CD4-positive, alpha-beta T cell treated with Interleukin-17A for 4 hours (primary cell): ENCODE data around the gene SLC9A7.

Source experiments
- DNase-seq: peaks from one replicate; pipeline ENCODE4 v3.0.0-alpha.2; 2020; ENCODE audit warnings: mixed read lengths

SLC9A7 gene

DNA sequence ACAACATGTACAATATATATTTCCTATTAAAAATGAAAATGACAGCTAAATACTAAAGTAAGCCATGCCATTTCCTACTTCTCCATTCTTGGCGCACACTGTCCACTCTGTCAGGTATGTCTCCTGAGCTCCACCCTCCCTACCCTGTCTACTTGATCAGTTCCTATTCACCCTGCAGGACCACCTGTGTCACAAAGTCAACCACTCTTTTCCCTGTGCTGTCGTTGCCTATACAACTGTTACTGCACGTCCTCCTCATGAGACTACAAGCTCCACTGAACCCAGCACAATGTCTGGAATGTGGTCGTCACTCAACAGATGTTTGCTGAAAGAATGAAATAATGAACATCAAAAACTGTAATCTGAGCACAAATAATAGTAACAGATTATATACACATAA, 54.9 kb downstream of the SLC9A7 start:
- DNase-seq = no peak

DNA sequence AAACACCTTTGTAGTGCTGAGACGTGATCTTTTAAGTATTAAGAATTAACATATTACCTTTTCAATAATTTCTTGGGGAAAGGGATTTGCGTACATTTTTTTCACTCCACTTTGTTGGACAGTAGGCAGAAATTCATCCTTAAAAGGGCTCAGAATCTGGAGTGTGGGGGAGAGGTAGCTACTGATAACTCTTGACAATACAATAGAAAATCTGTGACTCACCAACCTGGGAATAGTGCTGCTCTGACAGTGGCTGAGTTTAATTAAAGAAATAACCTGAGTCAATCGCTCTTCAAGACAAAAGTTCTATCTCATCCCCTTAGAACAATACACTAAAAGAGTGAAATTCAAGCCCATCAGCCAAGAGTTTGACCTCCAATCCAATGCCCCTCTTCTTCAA, 60.2 kb downstream of the SLC9A7 start:
- no peak for DNase-seq

DNA sequence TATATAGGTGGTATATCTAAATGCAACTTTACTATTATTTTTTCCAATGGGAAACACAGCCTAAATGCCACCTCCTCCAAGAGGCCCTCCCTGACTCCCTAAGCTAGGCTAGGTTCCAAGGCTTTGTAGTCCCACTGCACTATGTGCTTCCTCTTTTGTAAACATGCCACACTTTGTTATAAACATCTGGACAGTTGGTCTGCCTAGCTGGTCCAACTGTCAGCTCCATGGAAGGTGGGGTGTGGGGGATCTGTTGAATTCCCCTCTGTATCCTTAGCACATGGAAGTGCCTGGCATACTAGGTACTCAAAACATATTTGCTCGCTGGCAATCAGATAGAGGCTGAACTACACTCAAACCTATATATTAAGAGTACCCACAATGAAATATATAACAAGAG, 63.4 kb downstream of the SLC9A7 start:
- no peak for DNase-seq

DNA sequence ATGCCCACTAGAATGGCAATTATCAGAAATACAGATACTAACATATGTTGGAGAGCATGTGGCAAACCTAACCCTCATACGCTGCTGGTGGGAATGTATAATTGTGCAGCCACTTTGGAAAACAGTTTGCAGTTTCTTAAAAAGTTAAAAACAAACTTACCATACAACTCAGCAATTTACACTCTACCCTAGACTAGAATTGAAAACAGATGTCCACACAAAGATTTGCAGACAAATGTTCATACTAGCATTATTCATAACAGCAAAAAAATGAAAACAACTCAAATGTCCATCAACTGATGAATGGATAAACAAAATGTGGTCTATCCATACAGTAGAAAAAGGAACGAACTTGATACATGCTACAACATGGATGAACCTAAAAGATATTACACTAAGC, 64.4 kb downstream of the SLC9A7 start:
- DNase-seq = no peak

GRCh38 chrX:46693149-46693548, 65.8 kb downstream of the SLC9A7 start:
- DNase-seq = no peak

- DNase-seq = no peak
Observed at GRCh38 chrX:46690818-46691217, 68.1 kb downstream of the SLC9A7 start.

DNA sequence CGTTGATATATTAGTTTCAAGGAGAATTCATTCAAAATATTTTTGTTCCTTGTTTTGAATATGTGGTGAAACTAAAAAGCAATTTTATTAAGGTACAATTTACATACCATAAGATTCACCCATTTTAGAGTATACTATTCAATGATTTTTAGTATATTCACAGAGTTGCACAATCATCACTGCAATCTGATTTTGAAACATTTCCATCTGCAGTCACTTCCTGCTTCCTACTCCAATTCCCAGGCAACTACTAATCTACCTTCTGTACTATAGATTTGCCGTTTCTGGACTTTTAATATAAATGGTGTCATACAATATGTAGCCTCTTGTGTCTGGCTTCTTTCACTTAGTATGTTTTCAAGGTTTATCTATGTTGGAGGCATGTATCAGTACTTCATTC, 71.3 kb downstream of the SLC9A7 start:
- DNase-seq = no peak

- DNase-seq = peak; percentile 48
Observed at GRCh38 chrX:46686003-46686645, 72.8 kb downstream of the SLC9A7 start.

GRCh38 chrX:46683048-46683447, 75.9 kb downstream of the SLC9A7 start:
- no peak for DNase-seq

GRCh38 chrX:46681849-46682248, 77.1 kb downstream of the SLC9A7 start:
- DNase-seq = no peak

DNA sequence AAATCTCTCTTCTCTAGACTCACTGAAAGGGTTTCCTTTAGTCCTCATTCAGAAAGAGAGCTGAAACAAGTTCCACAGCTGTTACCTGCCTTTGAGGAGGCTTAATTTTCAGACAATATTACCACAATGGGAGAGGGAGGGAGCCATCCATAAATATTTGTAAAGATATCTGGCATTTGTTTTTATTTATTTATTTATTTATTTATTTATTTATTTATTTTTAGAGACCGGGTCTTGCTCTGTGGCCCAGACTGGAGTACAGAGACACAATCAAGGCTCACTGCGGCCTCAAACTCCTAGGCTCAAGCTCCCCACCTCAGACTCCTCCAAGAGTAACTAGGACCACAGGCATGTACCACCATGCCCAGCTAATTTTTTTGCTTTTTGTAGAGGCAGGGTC, 80.7 kb downstream of the SLC9A7 start:
- no peak for DNase-seq

- no peak for DNase-seq
Observed at GRCh38 chrX:46676399-46677356, 82.2 kb downstream of the SLC9A7 start.

GRCh38 chrX:46673620-46674359, 85.1 kb downstream of the SLC9A7 start:
- no peak for DNase-seq

DNA sequence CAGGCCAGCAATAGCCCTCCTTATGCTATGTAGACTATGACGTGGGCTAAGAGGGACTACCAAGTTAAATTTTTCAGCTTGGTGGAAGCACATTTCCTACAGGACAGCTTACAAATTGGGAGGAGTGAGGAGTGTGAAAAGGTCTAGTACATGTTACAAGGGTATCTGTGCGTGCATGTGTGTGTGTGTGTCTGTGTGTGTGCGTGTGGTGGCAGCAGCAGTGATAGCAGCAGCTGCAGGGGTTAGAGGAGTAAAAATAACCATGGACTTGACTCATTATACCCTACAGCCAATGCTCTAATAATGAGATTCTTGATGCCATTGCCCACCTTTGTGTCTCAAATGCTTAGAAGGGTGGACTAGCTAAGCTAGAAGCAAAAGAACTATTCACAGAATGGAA, 88.6 kb downstream of the SLC9A7 start:
- DNase-seq = no peak

GRCh38 chrX:46666831-46667230, 92.1 kb downstream of the SLC9A7 start:
- DNase-seq = no peak

- no peak for DNase-seq
Observed at GRCh38 chrX:46665232-46666152, 93.4 kb downstream of the SLC9A7 start.

- no peak for DNase-seq
Observed at GRCh38 chrX:46662188-46662958, 96.5 kb downstream of the SLC9A7 start.

GRCh38 chrX:46653482-46653881, 105.4 kb downstream of the SLC9A7 start:
- DNase-seq = no peak

DNA sequence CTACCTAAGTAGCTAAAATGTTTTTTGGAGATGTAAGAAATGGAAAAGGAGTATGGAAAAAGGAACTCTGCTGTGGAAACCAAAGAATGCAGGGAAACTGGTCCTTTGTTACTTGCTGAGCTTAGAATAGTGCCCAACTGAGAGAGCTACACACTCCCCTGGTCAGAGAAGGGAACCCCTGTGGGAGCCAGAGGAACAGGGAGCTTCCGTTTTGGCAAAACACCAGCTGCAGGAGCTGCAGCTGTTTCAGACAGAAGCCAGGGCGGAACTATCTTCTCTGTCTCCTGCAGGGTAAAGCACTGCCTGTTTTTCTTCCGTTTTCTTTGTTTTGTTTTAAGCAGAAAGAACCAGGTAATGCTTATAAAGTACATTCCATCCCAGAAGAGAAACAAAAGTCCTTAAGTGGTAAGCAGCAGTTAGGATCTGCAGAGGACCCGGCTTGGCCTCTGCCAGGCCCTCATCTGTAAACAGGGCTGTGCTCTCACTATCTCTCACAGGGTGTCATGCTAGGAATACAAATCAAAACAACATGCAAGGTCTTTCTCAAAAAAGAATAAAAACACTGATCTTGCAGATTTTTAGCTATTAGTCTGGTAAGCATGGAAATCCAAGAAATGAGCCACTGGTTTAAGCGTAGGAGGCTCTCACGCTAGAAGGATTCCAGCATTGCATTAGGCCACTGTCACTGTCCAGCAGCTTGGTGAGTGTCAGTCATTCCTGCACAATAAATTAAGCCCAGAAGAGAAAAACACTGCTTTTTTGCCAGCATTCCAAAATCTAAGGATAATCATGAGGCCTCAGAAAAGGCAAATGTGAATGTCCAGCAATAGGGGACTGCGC, 109.3 kb downstream of the SLC9A7 start:
- DNase-seq = no peak

DNA sequence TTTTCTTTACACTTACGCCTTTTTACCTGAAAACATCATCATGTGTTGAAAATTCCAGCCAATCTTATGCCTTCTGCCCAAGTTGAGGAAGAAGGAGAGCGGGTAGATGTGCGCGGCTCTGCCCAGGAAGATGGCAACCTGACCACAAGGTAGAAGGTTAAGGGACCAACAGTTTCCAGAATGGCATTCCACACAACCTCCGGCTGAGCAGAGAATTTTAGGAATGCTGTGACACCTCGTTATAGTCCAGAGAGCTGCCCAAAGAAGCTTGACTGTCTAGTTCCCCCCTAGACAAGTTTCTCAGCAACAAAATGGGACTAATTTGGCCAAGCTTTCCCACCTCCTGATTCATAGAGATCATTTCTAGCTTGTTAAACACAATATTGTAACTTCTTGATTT, 110.3 kb downstream of the SLC9A7 start:
- DNase-seq = no peak

DNA sequence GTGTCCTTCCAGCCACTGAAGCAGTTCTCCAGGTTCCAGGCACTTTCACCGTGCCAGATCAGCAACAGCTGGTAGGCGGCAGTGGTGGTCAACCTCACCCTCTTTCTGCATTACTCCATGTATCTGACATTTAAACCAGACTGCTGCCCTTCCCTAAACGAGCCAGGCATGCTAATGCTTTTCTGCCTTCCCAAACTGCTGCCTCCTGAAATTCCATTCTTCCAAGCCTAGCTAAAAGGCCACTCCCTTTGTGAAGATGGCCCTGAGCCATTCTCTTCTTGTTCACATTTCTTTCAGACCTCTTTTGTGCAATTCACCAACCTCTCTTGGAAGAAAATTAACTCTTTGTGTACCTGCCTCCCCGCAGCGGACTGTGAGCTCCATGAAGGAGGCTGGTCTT, 111.7 kb downstream of the SLC9A7 start:
- DNase-seq = no peak
